NK-92 (cell line): ENCODE data around the gene TP53TG3F.
"Not testable (repeated sequence)": the region's sequence is repeated elsewhere in the genome, so short reads cannot be mapped to it uniquely, and the experiment has no call there.

Experiments
- DNase-seq: peaks from one replicate; lab custom pipeline; 2025; ENCODE audit not compliant: unreplicated experiment; lab: John Stamatoyannopoulos, UW

TP53TG3F gene

GRCh38 chr16:33459312-33459711 lies at the start of gene TP53TG3F:
Gene TP53TG3F, plus strand, starts transcription at chr16:33459612. Its CDS starts 68 bp downstream, at chr16:33459680.
- not testable (repeated sequence) for DNase-seq

GRCh38 chr16:33491611-33492010 lies 32.2 kb downstream of the TP53TG3F start:
- not testable (repeated sequence) for DNase-seq

- not testable (repeated sequence) for DNase-seq
Observed at GRCh38 chr16:33507231-33507630, 47.8 kb downstream of the TP53TG3F start.

GRCh38 chr16:33509070-33509469 lies 49.7 kb downstream of the TP53TG3F start:
- not testable (repeated sequence) for DNase-seq

- not testable (repeated sequence) for DNase-seq
Observed at GRCh38 chr16:33509906-33510305, 50.5 kb downstream of the TP53TG3F start.
